Suprapubic skin (tissue), 4 donors: ENCODE results near the gene NFKBIE.

Source experiments
- EP300 ChIP-seq: sonication (generic); formaldehyde crosslinking; IDR thresholded peaks from one replicate; pipeline ENCODE4 v1.6.1; 2017; ENCODE audit warnings: antibody characterized with exemption
- POLR2A ChIP-seq, 2 donors: fragments of 450-650 bp; IDR thresholded peaks; one replicate each; pipeline ENCODE4 v1.6.1; 2017; ENCODE audit warnings: antibody characterized with exemption in 2 of 2, mild to moderate bottlenecking in 2 of 2, moderate library complexity in 2 of 2
- POLR2AphosphoS5 ChIP-seq, 3 donors: sonication (generic); formaldehyde crosslinking; IDR thresholded peaks; one replicate each; pipeline ENCODE4 v1.6.1; 2017; ENCODE audit warnings: antibody characterized with exemption in 3 of 3
- TF ChIP-seq, protein P1 (sequence below), 2 donors: fragments of 200-600 bp in 1 of 2; fragments of 450-650 bp in 1 of 2; sonication (generic) in 1 of 2; IDR thresholded peaks; one replicate each; pipeline ENCODE4 v1.5.1; 2016 to 2019; ENCODE audit warnings: antibody characterized with exemption in 2 of 2, mild to moderate bottlenecking in 1 of 2, moderate library complexity in 1 of 2

DNA sequence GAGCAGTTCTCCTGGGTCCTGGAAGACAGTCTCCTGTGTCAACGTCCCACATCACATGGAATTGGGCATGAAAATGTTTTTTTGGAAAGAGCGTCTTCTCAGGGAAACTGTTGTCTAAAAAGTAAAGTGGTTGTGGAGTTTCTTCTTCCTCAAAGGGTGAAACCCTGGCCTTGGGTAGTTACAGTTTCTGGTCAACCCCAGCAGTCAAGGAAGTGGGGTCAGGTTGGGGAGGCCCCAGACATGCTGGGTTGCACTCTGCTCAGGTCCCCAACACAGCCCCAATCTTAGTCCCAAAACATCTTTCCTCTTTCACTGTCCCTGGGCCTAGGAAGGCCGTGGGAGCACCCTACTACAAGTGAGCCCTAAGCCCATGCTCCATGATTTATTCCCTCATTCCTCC, 996 bp upstream of the NFKBIE start:
- TF ChIP-seq, protein P1, sequence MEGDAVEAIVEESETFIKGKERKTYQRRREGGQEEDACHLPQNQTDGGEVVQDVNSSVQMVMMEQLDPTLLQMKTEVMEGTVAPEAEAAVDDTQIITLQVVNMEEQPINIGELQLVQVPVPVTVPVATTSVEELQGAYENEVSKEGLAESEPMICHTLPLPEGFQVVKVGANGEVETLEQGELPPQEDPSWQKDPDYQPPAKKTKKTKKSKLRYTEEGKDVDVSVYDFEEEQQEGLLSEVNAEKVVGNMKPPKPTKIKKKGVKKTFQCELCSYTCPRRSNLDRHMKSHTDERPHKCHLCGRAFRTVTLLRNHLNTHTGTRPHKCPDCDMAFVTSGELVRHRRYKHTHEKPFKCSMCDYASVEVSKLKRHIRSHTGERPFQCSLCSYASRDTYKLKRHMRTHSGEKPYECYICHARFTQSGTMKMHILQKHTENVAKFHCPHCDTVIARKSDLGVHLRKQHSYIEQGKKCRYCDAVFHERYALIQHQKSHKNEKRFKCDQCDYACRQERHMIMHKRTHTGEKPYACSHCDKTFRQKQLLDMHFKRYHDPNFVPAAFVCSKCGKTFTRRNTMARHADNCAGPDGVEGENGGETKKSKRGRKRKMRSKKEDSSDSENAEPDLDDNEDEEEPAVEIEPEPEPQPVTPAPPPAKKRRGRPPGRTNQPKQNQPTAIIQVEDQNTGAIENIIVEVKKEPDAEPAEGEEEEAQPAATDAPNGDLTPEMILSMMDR (IDR thresholded peaks at IDR 0.05) = no peak
- TF ChIP-seq EP300 = no peak
- TF ChIP-seq POLR2AphosphoS5 (IDR thresholded peaks at IDR 0.05) = no peak
- TF ChIP-seq POLR2A (IDR thresholded peaks at IDR 0.05) = no peak
